ENCODE measurements around the gene PPP1CA.

Gene PPP1CA

GRCh38 chr11:67349457-67349856 is 52.2 kb downstream of the PPP1CA start:
- DNase-seq = no peak

DNA sequence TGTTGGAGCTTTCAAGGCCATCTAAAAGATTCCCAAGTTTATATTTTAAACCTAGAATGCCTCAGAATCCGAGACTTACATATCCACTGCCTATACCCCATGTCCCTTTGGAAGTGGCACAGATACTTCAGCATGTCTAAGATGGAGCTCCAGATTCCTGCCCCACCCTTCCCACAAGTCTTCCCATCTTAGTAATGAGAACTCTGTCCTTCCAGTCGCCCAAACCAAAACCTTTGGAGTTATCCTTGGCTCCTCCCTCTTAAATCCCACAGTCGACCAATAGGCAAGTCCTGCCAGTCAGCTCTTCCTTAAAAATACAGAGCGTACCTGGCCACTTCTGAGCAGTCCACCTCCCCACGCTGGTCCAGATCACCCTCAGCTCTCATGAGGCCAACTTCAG is 52.6 kb downstream of the PPP1CA start:
- no peak for DNase-seq
